Measurements from ENCODE around the gene C1orf174.

- TF ChIP-seq CREB1 (IDR thresholded peaks at IDR 0.05; ENCODE audit: low read depth) (no peak), FOXM1 (IDR thresholded peaks at IDR 0.05; ENCODE audit: borderline replicate concordance, low read depth) (no peak), CEBPB (IDR thresholded peaks at IDR 0.05) (no peak), TCF12 (IDR thresholded peaks at IDR 0.05; ENCODE audit: low read depth) (no peak), MAX (IDR thresholded peaks at IDR 0.05) (no peak), EP300 (IDR thresholded peaks at IDR 0.05; ENCODE audit: borderline replicate concordance) (no peak), RAD21 (IDR thresholded peaks at IDR 0.05; ENCODE audit: low read depth) (no peak), YY1 (IDR thresholded peaks at IDR 0.05; ENCODE audit: low read depth) (no peak), EGR1 (IDR thresholded peaks at IDR 0.05) (no peak)
- TF ChIP-seq, protein P1, sequence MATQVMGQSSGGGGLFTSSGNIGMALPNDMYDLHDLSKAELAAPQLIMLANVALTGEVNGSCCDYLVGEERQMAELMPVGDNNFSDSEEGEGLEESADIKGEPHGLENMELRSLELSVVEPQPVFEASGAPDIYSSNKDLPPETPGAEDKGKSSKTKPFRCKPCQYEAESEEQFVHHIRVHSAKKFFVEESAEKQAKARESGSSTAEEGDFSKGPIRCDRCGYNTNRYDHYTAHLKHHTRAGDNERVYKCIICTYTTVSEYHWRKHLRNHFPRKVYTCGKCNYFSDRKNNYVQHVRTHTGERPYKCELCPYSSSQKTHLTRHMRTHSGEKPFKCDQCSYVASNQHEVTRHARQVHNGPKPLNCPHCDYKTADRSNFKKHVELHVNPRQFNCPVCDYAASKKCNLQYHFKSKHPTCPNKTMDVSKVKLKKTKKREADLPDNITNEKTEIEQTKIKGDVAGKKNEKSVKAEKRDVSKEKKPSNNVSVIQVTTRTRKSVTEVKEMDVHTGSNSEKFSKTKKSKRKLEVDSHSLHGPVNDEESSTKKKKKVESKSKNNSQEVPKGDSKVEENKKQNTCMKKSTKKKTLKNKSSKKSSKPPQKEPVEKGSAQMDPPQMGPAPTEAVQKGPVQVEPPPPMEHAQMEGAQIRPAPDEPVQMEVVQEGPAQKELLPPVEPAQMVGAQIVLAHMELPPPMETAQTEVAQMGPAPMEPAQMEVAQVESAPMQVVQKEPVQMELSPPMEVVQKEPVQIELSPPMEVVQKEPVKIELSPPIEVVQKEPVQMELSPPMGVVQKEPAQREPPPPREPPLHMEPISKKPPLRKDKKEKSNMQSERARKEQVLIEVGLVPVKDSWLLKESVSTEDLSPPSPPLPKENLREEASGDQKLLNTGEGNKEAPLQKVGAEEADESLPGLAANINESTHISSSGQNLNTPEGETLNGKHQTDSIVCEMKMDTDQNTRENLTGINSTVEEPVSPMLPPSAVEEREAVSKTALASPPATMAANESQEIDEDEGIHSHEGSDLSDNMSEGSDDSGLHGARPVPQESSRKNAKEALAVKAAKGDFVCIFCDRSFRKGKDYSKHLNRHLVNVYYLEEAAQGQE (IDR thresholded peaks at IDR 0.05; ENCODE audit: low read depth), result no peak
Observed at GRCh38 chr1:3865606-3866160, 34.4 kb downstream of the C1orf174 start.
